GM12872 (cell line): ENCODE measurements around the gene CA11.

Experiments used
- CTCF ChIP-seq: IDR thresholded peaks from 3 replicates; pipeline ENCODE4 v1.5.1; 2011; ENCODE audit warnings: low read depth, mild to moderate bottlenecking, low read length, moderate library complexity; ENCODE audit not compliant: insufficient read depth

CA11 gene

GRCh38 chr19:48644355-48644754 lies 1.6 kb downstream of the CA11 start:
- no peak for TF ChIP-seq CTCF

GRCh38 chr19:48642862-48643261 lies 3.1 kb downstream of the CA11 start:
- no peak for TF ChIP-seq CTCF

- TF ChIP-seq CTCF = no peak
These were observed 4.1 kb downstream of the CA11 start for GRCh38 chr19:48641850-48642249.

GRCh38 chr19:48639483-48640375 lies 6.3 kb downstream of the CA11 start:
- TF ChIP-seq CTCF = no peak

- TF ChIP-seq CTCF = no peak
These were observed 7.1 kb downstream of the CA11 start for GRCh38 chr19:48638831-48639381.

GRCh38 chr19:48637948-48638830 lies 7.8 kb downstream of the CA11 start:
- TF ChIP-seq CTCF = no peak

GRCh38 chr19:48637449-48637947 lies 8.5 kb downstream of the CA11 start:
- no peak for TF ChIP-seq CTCF
